HepG2 (cell line): Measurements from ENCODE around the gene YIPF3. TPM values are rescaled to one million over a fixed set of nuclear protein-coding genes. Genes with fewer than 3 reads are reported as not detected.

Experiments
- GATA4 ChIP-seq: sonication (generic); IDR thresholded peaks from 2 replicates; pipeline ENCODE4 v1.6.1; 2016; ENCODE audit warnings: antibody characterized with exemption, low read depth, borderline replicate concordance
- HDAC1 ChIP-seq: sonication (generic); formaldehyde crosslinking; IDR thresholded peaks from 2 replicates; pipeline ENCODE4 v1.5.1; 2020; ENCODE audit warnings: mild to moderate bottlenecking, missing genetic modification reagents
- MAZ ChIP-seq, 2 experiments: sonication (generic) in 1 of 2; formaldehyde crosslinking in 1 of 2; IDR thresholded peaks; 2 replicates each; pipeline versions ENCODE4 v1.5.0 to v1.6.1; 2012 to 2020; ENCODE audit warnings: low read depth in 2 of 2, mild to moderate bottlenecking in 2 of 2, borderline replicate concordance in 1 of 2, improper control_type of control experiment in 1 of 2, low read length in 1 of 2, missing genetic modification reagents in 1 of 2, moderate library complexity in 1 of 2
- MBD4 ChIP-seq: IDR thresholded peaks from 2 replicates; pipeline ENCODE4 v1.6.1; 2012; ENCODE audit warnings: low read length, inconsistent platforms, borderline replicate concordance
- NBN ChIP-seq: fragments of 450-650 bp; conservative IDR thresholded peaks from 2 replicates; pipeline ENCODE4 v1.6.1; 2017
- NCOA5 ChIP-seq: sonication (generic); formaldehyde crosslinking; IDR thresholded peaks from 2 replicates; pipeline ENCODE4 v1.4.0; 2020; ENCODE audit warnings: missing genetic modification reagents
- PITX1 ChIP-seq: sonication (generic); formaldehyde crosslinking; IDR thresholded peaks from 2 replicates; pipeline ENCODE4 v1.5.1; 2020; ENCODE audit warnings: mild to moderate bottlenecking, missing genetic modification reagents
- RAD51 ChIP-seq: fragments of 450-650 bp; IDR thresholded peaks from 2 replicates; pipeline ENCODE4 v1.6.1; 2016; ENCODE audit warnings: borderline replicate concordance
- ZBTB40 ChIP-seq, 2 experiments: fragments of 450-650 bp in 1 of 2; sonication (generic) in 1 of 2; formaldehyde crosslinking in 1 of 2; IDR thresholded peaks; 2 replicates each; pipeline versions ENCODE4 v1.6.1 to v1.8.0; 2016 to 2022; ENCODE audit warnings: antibody characterized with exemption in 1 of 2, mild to moderate bottlenecking in 1 of 2, missing genetic modification reagents in 1 of 2
- ZBTB43 ChIP-seq: sonication (generic); formaldehyde crosslinking; conservative IDR thresholded peaks from 2 replicates; pipeline ENCODE4 v1.4.0; 2020; ENCODE audit warnings: missing genetic modification reagents
- ZFY ChIP-seq: sonication (generic); formaldehyde crosslinking; IDR thresholded peaks from 2 replicates; pipeline ENCODE4 v1.4.0; 2020; ENCODE audit warnings: missing genetic modification reagents
- ZMYM4 ChIP-seq: sonication (generic); formaldehyde crosslinking; IDR thresholded peaks from 2 replicates; pipeline ENCODE4 v1.8.1; 2023; ENCODE audit warnings: mild to moderate bottlenecking, missing genetic modification reagents
- ZNF160 ChIP-seq: sonication (generic); formaldehyde crosslinking; IDR thresholded peaks from 2 replicates; pipeline ENCODE4 v1.8.0; 2022; ENCODE audit warnings: mild to moderate bottlenecking, inconsistent platforms, missing genetic modification reagents
- ZNF33A ChIP-seq: sonication (generic); formaldehyde crosslinking; IDR thresholded peaks from 2 replicates; pipeline ENCODE4 v1.5.1; 2020; ENCODE audit warnings: missing genetic modification reagents, mild to moderate bottlenecking, moderate library complexity, borderline replicate concordance
- ZNF350 ChIP-seq: sonication (generic); formaldehyde crosslinking; IDR thresholded peaks from 2 replicates; pipeline ENCODE4 v1.4.0; 2020; ENCODE audit warnings: mild to moderate bottlenecking, low read depth, missing genetic modification reagents, borderline replicate concordance
- ZNF432 ChIP-seq: sonication (generic); formaldehyde crosslinking; IDR thresholded peaks from 2 replicates; pipeline ENCODE4 v1.5.0; 2020; ENCODE audit warnings: missing genetic modification reagents, mild to moderate bottlenecking, borderline replicate concordance
- ZNF780A ChIP-seq: sonication (generic); formaldehyde crosslinking; IDR thresholded peaks from 2 replicates; pipeline ENCODE4 v1.8.0; 2022; ENCODE audit warnings: mild to moderate bottlenecking, missing genetic modification reagents, moderate library complexity
- ZNF841 ChIP-seq: sonication (generic); formaldehyde crosslinking; IDR thresholded peaks from 2 replicates; pipeline ENCODE4 v1.8.1; 2023; ENCODE audit warnings: missing genetic modification reagents, borderline replicate concordance
- ZSCAN22 ChIP-seq: sonication (generic); formaldehyde crosslinking; IDR thresholded peaks from 2 replicates; pipeline ENCODE4 v1.4.0; 2020; ENCODE audit warnings: mild to moderate bottlenecking, missing genetic modification reagents
- polyA plus RNA-seq, 8 experiments: library from polyadenylated mRNA; depleted of rRNA in 3 of 8; stranded (reverse) in 7 of 8; unstranded in 1 of 8; fragments of >200 nt; fragmentation: Illumina TruSeq in 4 of 8; extraction: Trizol in 4 of 8; gene quantifications; 2 replicates each; pipeline versions ENCODE4 v1.2.1 to v1.2.3, GENCODE V29; 2011 to 2016; ENCODE audit warnings: low read depth in 4 of 8, missing spikeins in 1 of 8, mixed read lengths in 1 of 8; ENCODE audit not compliant: insufficient read depth in 1 of 8
- total RNA-seq, 5 experiments: library from RNA; depleted of rRNA; stranded (reverse); fragments of >200 nt; fragmentation: Illumina TruSeq; extraction: Trizol; gene quantifications; 2 replicates each; pipeline ENCODE4 v1.2.3, GENCODE V29; 2016; ENCODE audit warnings: low read depth in 1 of 5

YIPF3 gene
- total and polyA plus RNA-seq, 2 of the 13 experiments (the other 11 are each of a cell fraction or from before 2014, with no cell fraction given), result 107 to 206 TPM

GRCh38 chr6:43516697-43517504, at the start of gene YIPF3, which contains the start of gene POLR1C (continued):
- TF ChIP-seq ZBTB40 (IDR thresholded peaks at IDR 0.05) (peak; percentile 93), ZBTB40 (CRISPR knock-in tag; IDR thresholded peaks at IDR 0.05) (peak; percentile 81), HDAC1 (CRISPR knock-in tag) (peak; percentile 94), ZSCAN22 (CRISPR knock-in tag) (0 out of 2 replicates have a peak, but pooled peaks have one; percentile 73), MAZ (IDR thresholded peaks at IDR 0.05; ENCODE audit: borderline replicate concordance, low read depth, low read length) (peak; percentile 55; the same call in 1 of the 2 replicates), MAZ (CRISPR knock-in tag; IDR thresholded peaks at IDR 0.05; ENCODE audit: low read depth) (peak; percentile 60), ZNF780A (CRISPR knock-in tag) (no peak), MBD4 (no peak), ZNF432 (CRISPR knock-in tag) (no peak), ZNF160 (CRISPR knock-in tag) (peak; percentile 53), ZBTB43 (peak; percentile 59), GATA4 (peak; percentile 57; the same call in 1 of the 2 replicates), ZNF350 (CRISPR knock-in tag) (peak; percentile 96), RAD51 (no peak), NBN (no peak), NCOA5 (no peak), ZNF33A (CRISPR knock-in tag) (0 out of 2 replicates have a peak, but pooled peaks have one; percentile 92), PITX1 (peak; percentile 44; the same call in 1 of the 2 replicates), ZMYM4 (CRISPR knock-in tag) (peak; percentile 81), ZNF841 (CRISPR knock-in tag) (no peak; the same call in 1 of the 2 replicates), ZFY (CRISPR knock-in tag) (peak; percentile 95)
